Measurements from ENCODE around the gene ACTN3.
"Not testable (repeated sequence)": the region's sequence is repeated elsewhere in the genome, so short reads cannot be mapped to it uniquely, and the experiment has no call there.

The ACTN3 gene

GRCh38 chr11:66546368-66546965, at the start of gene ACTN3:
Gene ACTN3, plus strand, starts transcription at chr11:66546903. Its CDS starts 35 bp downstream, at chr11:66546938.
- DNase-seq (ENCODE audit: low spot score): peak; percentile 76

GRCh38 chr11:66497206-66497605, 49.5 kb upstream of the ACTN3 start:
- no peak for DNase-seq (ENCODE audit: low spot score)

- no peak for DNase-seq (ENCODE audit: low spot score)
These were observed 48.2 kb upstream of the ACTN3 start for GRCh38 chr11:66498506-66498905.

- no peak for DNase-seq (ENCODE audit: low spot score)
These were observed 41.4 kb upstream of the ACTN3 start for GRCh38 chr11:66505276-66505816.

- no peak for DNase-seq (ENCODE audit: low spot score)
These were observed 37.6 kb upstream of the ACTN3 start for GRCh38 chr11:66509131-66509561.

- DNase-seq (ENCODE audit: low spot score): peak; percentile 93
These were observed 36.3 kb upstream of the ACTN3 start, which contains the start of gene BBS1 for GRCh38 chr11:66510271-66510989. Gene BBS1, plus strand, starts transcription at chr11:66510635. Its CDS starts 25 bp downstream, at chr11:66510660.

- DNase-seq (ENCODE audit: low spot score): no peak
These were observed 35.7 kb upstream of the ACTN3 start for GRCh38 chr11:66510990-66511339.

GRCh38 chr11:66523611-66524010, 23.1 kb upstream of the ACTN3 start:
- DNase-seq (ENCODE audit: low spot score): no peak

GRCh38 chr11:66524304-66525040, 22.2 kb upstream of the ACTN3 start:
- no peak for DNase-seq (ENCODE audit: low spot score)

GRCh38 chr11:66529069-66529468, 17.6 kb upstream of the ACTN3 start:
- DNase-seq (ENCODE audit: low spot score): no peak

GRCh38 chr11:66529655-66530054, 17.0 kb upstream of the ACTN3 start:
- DNase-seq (ENCODE audit: low spot score): no peak

GRCh38 chr11:66530927-66531709, 15.6 kb upstream of the ACTN3 start:
- DNase-seq (ENCODE audit: low spot score): no peak

GRCh38 chr11:66531841-66532240, 14.9 kb upstream of the ACTN3 start:
- no peak for DNase-seq (ENCODE audit: low spot score)

- DNase-seq (ENCODE audit: low spot score): no peak
These were observed 13.9 kb upstream of the ACTN3 start for GRCh38 chr11:66532784-66533183.

- DNase-seq (ENCODE audit: low spot score): no peak
These were observed 7.4 kb upstream of the ACTN3 start for GRCh38 chr11:66539170-66539869.

- no peak for DNase-seq (ENCODE audit: low spot score)
These were observed 6.9 kb upstream of the ACTN3 start for GRCh38 chr11:66539870-66540213.

GRCh38 chr11:66540598-66540997, 6.1 kb upstream of the ACTN3 start:
- not testable (repeated sequence) for DNase-seq (ENCODE audit: low spot score)

- DNase-seq (ENCODE audit: low spot score): no peak
These were observed 4.8 kb upstream of the ACTN3 start for GRCh38 chr11:66541892-66542291.

- DNase-seq (ENCODE audit: low spot score): no peak
These were observed 4.3 kb upstream of the ACTN3 start for GRCh38 chr11:66542362-66542761.

- DNase-seq (ENCODE audit: low spot score): peak; percentile 77
These were observed 3.2 kb upstream of the ACTN3 start for GRCh38 chr11:66543263-66544107.
